T1000 (cell line): ENCODE data around the gene FRMD6.
"Not testable (repeated sequence)": the region's sequence is repeated elsewhere in the genome, so short reads cannot be mapped to it uniquely, and the experiment has no call there.

Experiments used
- DNase-seq: peaks from one replicate; lab custom pipeline; 2025; ENCODE audit warnings: mixed read lengths; lab: John Stamatoyannopoulos, UW

FRMD6 gene

DNA sequence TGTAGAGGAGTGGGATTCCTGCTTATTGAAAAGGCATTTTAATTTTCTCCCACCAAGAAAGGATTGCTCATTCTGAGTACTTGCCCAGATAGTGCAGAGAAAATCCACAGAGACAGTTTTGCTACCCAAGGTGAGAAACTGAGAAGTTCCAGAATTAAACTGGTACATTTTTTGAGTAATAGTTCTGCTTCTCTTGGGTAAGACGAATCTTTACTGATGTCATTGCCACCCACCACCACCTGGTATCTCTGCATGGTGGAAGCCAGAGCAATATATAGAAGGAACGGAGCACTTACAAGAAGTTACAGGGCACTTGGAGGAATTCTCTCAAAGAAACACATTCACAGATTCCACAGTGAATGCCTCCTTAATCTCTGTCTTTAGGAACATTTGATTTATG, 20.7 kb upstream of the FRMD6 start:
- DNase-seq: no peak

DNA sequence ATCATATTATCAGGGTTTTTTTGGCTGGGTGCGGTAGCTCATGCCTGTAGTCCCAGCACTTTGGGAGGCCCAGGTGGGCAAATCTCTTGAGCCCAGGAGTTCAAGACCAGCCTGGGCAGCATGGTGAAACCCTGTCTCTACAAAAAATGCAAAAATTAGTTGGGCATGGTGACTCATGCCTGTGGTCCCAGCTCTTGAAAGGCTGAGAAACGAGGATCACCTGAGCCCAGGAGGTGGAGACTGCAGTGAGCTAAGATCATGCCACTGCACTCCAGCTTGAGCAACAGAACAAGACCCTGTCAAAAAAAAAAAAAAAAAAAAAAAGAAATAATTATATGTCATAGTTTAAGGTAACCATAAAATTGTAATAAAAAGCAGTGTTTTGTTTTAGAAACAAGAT, 18.4 kb upstream of the FRMD6 start:
- DNase-seq: not testable (repeated sequence)

GRCh38 chr14:51636109-51636508, 15.6 kb upstream of the FRMD6 start:
- no peak for DNase-seq

DNA sequence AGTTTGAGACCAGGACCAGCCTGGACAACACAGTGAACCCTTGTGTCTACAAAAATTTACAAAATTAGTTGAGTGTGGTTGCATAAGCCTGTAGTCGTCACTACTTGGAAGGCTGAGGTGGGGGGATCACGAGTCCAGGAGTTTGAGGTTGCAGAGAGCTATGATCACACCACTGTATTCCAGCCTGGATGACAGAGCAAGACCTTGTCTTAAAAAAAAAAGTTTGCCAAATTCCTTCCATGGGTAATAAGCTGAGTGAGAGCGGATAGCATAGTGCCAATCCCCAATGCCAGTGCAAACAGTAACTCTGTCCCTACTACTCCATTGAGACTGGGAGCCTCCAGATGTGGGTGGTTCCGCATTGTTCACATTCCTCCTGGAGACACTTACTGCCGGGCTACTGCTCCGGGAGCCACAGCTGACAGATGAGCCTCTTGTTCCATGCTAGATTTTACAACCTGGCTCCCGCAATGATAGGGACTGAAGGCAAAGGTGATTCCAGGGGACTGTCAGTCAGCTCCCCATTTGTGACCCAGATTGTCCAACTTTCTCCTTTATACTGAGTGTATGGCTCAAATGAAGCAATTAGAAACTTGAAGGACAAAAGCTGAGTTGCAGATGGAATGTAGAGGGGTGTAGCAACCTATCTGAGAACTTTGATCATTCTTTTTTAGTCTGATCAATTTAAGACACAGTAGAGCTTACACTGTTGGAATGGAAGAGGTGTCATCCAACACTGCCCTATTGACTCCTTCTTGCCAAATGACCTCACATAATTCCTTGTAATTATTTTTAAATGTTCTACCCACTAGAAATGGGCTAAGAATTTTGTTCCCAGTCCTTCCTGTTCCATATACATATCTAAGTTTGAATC, 13.4 kb upstream of the FRMD6 start:
- DNase-seq: no peak

- no peak for DNase-seq
Observed at GRCh38 chr14:51639668-51640316, 11.9 kb upstream of the FRMD6 start.

DNA sequence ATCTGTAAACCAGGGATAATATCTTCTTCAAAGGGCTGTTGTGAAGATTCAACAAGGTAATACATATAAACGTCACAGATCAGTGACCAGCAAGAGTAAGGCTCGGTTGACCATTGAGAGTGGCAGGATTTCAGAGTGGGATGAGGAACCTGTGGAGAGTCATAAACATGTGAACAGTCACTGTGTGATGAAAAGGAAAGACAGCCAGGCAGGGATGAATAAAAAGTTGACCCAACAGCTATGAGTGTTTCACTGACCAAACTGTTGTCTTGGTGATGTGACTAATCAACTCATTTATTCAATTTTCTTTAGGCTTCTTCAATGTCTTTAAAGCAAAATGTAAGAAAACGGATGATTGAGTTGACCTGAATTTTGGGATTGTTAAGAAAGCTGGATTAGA, 8.6 kb upstream of the FRMD6 start:
- peak; percentile 30 for DNase-seq

DNA sequence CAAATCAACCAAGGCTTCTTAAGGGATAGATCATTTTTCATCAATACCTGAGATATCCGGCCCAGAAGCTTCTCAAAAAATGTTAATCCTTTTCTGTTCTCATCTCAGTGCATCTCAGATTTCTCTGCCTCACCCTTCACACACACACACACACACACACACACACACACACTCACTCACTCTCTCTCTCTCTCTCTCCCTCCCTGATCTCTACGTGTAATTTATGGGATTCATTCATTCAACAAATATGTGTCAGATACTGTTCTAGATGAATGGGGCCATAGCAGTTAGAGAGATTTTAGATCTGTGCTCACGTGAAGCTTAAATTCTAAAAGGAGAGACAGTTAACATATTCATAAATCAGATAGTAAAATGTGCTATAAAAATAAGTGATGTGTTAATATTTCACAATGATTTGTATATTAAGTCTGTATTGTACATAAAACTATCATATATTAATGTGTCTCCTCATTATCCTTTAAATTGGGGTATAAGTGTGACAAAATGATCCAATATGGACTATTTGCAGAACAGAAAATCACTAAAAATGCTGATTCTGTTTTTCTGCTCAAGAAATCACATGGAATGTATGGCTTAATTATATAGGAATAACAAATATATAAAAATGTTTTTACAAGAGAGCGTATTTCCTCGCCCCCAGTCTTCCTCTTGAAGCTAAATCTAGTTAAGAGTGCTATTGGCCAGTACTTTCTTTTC, 7.3 kb upstream of the FRMD6 start:
- no peak for DNase-seq

- DNase-seq: no peak
Observed at GRCh38 chr14:51648296-51648695, 3.4 kb upstream of the FRMD6 start.

DNA sequence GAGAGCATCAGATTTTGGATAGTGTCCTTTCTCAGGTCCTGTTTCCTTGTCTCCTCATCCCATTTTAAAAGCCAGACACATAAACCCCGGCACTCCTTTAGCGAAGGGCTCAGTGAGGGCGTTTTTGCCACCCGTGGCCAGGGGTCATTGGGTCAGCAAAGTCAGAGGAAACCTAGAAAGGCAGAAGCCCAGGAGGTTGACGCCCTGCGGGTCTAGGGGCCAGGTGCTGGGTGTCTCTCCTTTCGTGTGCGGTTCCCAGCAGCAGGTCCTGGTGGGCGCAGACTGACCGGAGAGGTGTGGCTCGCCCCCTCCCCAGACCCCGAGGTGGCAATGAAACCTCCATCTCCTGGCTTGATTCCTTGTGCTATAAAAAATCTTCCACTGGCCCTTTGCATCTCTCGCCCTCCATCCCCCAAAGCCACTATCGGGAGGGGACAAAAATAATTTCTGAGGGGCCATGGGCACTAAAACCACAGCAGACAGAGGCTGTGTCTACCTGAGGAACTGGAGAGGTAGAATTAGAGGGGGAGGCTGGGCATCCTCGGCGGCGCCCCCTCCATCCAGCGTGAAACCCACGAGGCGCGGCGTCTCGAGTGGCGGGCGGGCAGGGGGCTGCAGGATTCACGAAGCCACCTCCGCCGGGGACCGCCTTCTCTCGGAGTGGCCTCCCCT, 858 bp upstream of the FRMD6 start:
- DNase-seq: no peak

GRCh38 chr14:51652168-51653078, 713 bp downstream of the FRMD6 start:
- DNase-seq: no peak

DNA sequence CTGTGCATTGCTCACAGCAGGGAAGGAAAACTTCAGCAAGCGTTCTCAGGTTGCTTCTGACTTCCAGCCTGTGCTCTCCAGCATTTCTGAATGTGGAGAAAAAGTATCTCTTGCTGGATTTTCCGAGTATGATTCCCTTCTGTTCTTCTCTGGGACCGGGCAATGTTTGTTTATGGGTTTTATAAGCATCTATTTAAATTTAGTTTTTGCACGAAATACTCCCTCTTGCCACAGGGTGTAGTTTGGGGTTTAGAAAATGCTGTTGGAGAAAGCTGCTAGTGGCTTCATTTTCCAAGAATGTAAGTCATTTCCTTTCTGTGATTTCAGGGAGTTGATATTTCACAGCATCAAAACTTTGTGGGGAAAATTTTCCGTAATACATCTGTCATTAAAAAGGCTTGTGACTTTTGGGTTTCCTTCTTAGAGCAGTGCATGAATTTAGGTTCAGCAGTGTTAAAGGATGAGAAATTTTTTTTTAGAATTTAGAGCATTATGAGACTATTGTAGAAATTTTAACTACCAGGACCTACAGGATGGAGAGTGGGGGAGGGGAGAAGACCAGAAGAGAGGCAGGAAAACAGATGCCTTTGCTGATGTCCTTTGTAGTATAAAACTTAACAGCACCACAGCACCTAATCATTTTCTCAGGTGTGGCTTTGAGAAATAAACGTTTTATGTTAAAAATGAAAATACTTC, 1.5 kb downstream of the FRMD6 start:
- DNase-seq: no peak

- DNase-seq: no peak
Observed at GRCh38 chr14:51653775-51654532, 2.2 kb downstream of the FRMD6 start.

DNA sequence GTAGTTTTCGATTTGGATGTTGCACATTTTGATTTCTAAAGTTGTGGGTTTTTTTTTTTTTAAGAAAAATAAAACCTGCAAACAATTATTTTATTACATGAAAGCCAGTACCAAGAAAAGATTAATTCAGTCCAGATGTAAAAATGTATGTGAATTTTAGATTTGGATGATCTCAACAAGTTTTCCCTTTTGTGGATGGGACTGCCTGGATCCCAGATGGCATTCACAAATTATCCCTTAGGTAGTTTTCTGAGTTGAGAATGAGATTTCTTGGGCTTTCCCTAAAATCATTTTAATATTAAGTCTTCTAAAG, 2.8 kb downstream of the FRMD6 start:
- no peak for DNase-seq

DNA sequence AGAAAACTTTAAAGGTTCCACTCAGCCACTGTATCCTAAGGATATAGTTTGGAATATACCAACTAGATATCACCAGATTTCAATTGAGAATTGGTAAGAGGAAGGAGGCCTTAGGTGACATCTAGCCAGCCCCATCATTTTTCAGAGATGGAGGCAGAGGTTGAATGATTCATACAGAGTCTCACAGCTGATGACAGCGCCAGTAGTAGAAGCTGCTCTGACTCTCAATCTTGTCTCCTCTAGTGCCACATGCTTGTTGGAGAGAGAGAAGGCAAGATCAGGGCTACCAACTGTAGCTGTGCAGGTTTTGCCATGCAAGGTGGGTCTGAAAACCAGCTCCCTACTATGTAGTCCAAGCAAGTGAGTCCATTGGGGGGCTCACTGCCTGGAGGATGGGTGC, 6.1 kb downstream of the FRMD6 start:
- no peak for DNase-seq

DNA sequence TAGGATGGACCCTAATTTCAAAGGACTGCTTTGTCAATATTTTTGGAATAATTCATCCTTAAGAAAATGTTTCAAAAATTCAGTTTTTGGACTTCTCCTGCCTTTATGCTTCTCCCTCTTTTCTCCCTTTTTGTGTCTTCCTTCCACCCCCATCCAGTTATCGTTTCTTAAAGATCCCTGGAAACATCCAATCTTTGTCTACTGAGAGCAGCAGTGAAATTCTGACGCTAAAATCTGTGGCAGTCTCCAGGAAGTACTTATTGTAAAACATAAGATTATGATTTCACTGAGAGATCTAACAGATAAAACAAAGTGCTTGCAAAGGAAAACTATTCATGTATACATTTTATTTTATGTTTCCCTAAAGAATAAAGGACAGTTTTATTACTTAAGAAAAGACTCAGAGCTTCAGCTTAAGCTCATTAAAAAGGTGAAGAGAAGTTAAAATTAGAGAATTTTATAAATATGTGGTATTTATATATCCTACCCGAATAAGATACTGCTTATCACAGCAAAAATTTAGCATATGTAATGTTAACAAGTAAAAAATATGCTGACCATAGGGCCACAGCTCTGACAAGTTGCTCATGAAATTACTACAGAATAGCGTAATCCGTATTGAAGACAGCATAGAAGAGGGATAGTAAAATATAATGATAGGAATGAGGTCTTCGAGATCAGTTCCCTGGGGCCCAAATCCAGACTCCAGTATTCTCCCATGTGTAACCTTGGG, 6.9 kb downstream of the FRMD6 start:
- no peak for DNase-seq

GRCh38 chr14:51660741-51661140, 9.0 kb downstream of the FRMD6 start:
- no peak for DNase-seq

DNA sequence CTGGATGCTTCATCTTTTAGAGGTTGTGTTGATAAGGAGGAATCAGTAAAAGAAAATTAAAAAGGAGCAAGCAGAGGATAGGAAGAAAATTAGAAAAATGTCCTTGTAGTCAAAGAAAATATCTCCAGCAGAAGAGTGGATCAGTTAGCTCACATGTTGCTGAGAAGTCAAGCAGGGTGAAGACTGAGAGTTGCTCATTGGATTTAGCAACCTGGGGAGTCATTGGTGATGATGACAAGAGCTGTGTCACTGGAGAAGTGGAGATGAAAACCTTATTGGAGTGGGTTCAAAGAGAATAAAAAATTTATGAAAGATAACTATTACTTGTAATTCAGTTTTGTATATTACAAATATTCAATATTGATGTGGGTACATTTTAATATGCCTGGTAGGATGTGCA, 9.8 kb downstream of the FRMD6 start:
- DNase-seq: no peak

GRCh38 chr14:51663783-51664326, 12.1 kb downstream of the FRMD6 start:
- no peak for DNase-seq

- no peak for DNase-seq
Observed at GRCh38 chr14:51666070-51666469, 14.4 kb downstream of the FRMD6 start.
